ENCODE measurements around the gene TJP1. TPM values are rescaled to one million over a fixed set of nuclear protein-coding genes. Genes with fewer than 3 reads are reported as not detected.

TJP1 gene
- total and polyA plus RNA-seq, 2 of the 8 experiments (the other 6 are each of a cell fraction or from before 2014, with no cell fraction given) = 46.3 to 138 TPM

DNA sequence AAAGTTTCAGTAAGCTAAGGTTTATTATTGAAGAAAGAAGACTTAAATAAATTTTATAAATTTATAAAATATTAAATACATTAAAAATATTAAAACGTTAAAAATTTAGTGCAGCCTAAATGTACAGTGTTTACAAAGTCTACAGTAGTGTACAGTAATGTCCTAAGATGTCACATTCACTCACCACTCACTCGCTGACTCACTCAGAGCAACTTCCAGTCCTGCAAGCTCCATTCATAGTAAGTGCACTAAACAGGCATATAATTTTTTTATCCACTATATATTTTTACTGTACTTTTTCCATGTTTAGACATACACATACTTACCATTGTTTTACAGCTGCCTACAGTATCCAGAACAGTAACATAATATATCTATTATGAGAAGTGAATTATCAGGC lies 51.5 kb downstream of the TJP1 start:
- H3K4me3 ChIP-seq (ENCODE audit: extremely low read depth in 1 of 4, insufficient read depth in 2 of 4, low read depth in 3 of 4, low read length in 4 of 4) = no peak overlapping the region
- H2AFZ ChIP-seq (ENCODE audit: low read length) = no peak overlapping the region
- H2BK5ac ChIP-seq (ENCODE audit: low read depth, low read length) = no peak overlapping the region
- no peaks in the 10 kb centered on the region for H3K23me2 ChIP-seq (ENCODE audit: low read depth, low read length)
- no peak overlapping the region for H4K8ac ChIP-seq (ENCODE audit: extremely low read depth, insufficient read depth, low read length)
- no peak overlapping the region for H2BK12ac ChIP-seq (ENCODE audit: low read depth, low read length)
- peaks cover 3% of the 10 kb centered on the region; the same call in 1 of the 2 replicates for H3K79me1 ChIP-seq (ENCODE audit: low read depth, low read length)
- no peak overlapping the region for H3K18ac ChIP-seq (ENCODE audit: extremely low read depth, low read length)
- peaks cover 0 to 6% (median 3%) of the 10 kb centered on the region in 4 experiments; a peak in 3 of 7 replicates for H3K4me1 ChIP-seq (replicated peaks in 1 of 4; ENCODE audit: control insufficient read depth in 3 of 4, insufficient read depth in 4 of 4, low read length in 3 of 4)
- H3K9ac ChIP-seq (replicated peaks in 1 of 4; ENCODE audit: extremely low read depth in 1 of 4, low read depth in 3 of 4, low read length in 3 of 4) = no peak overlapping the region
- H2BK20ac ChIP-seq (ENCODE audit: low read length) = no peak overlapping the region
- H4K5ac ChIP-seq (ENCODE audit: insufficient read length, low read depth, low read length) = no peak overlapping the region
- peaks cover 5 to 6% of the 10 kb centered on the region in 2 experiments for H4K20me1 ChIP-seq (replicated peaks in 1 of 2; ENCODE audit: control insufficient read depth in 1 of 2, insufficient read depth in 2 of 2, low read length in 2 of 2)
- peaks cover 0 to 30% of the 10 kb centered on the region in 2 experiments; a peak in 3 of 4 replicates for H3K79me2 ChIP-seq (ENCODE audit: control insufficient read depth in 1 of 2, insufficient read depth in 2 of 2, low read length in 2 of 2)
- FAIRE-seq = no peak
- ChIA-PET CTCF (ENCODE audit: partially characterized antibody) (interaction anchor here (0.6 to 0.9 kb wide), 4 partner anchors 18 to 1490 kb away, joined by 3 read pairs; no protein-coding TSS in a partner anchor), POLR2A (ENCODE audit: partially characterized antibody) (no interaction called here)
- no peak overlapping the region for H3K23ac ChIP-seq (ENCODE audit: insufficient read length)
- 92% methylated on average over 2 of the region's 2 CpGs; no CpG with 5 or more reads in 1 of the 2 experiments for WGBS, 2 experiments (ENCODE audit: extremely low coverage in 1 of 2, insufficient coverage in 1 of 2, insufficient read length in 1 of 2, insufficient replicate concordance in 2 of 2, low coverage in 1 of 2, low lambda C conversion rate in 2 of 2, missing lambda C conversion rate in 1 of 2)
- H3K4ac ChIP-seq (replicated peaks; ENCODE audit: insufficient read length, low read depth, low read length) = no peak overlapping the region
- H4K91ac ChIP-seq (replicated peaks; ENCODE audit: insufficient read length, low read length) = no peak overlapping the region
- H2AK5ac ChIP-seq (ENCODE audit: low read depth, low read length) = no peak overlapping the region
- peaks cover 0 to 36% (median 8%) of the 10 kb centered on the region in 4 experiments; a peak in 5 of 8 replicates for H3K36me3 ChIP-seq (ENCODE audit: control insufficient read depth in 2 of 4, insufficient read depth in 4 of 4, low read length in 3 of 4)
- H3K27me3 ChIP-seq (replicated peaks in 1 of 4; ENCODE audit: control insufficient read depth in 3 of 4, extremely low read depth in 1 of 4, insufficient read depth in 3 of 4, low read length in 3 of 4) = no peaks in the 10 kb centered on the region
- TF ChIP-seq SIN3A (conservative IDR thresholded peaks at IDR 0.05 in 1 of 2, IDR thresholded peaks at IDR 0.05 in 1 of 2; ENCODE audit: low read depth in 1 of 2, low read length in 2 of 2) (no peak), RNF2 (IDR thresholded peaks at IDR 0.05; ENCODE audit: borderline replicate concordance, low read depth, low read length, missing control alignments, poor library complexity, severe bottlenecking) (no peak), EZH2 (IDR thresholded peaks at IDR 0.05; ENCODE audit: low read depth, low read length, severe bottlenecking) (no peak), HDAC6 (IDR thresholded peaks at IDR 0.05; ENCODE audit: low read depth, low read length) (no peak), KDM1A (IDR thresholded peaks at IDR 0.05; ENCODE audit: borderline replicate concordance, low read length) (no peak), CTCF (IDR thresholded peaks at IDR 0.05; ENCODE audit: control extremely low read depth in 1 of 3, insufficient read depth in 1 of 3, low read depth in 1 of 3, low read length in 3 of 3) (no peak), SUZ12 (IDR thresholded peaks at IDR 0.05; ENCODE audit: low read length) (no peak), FOSL1 (IDR thresholded peaks at IDR 0.05; ENCODE audit: insufficient read depth, low read depth, low read length) (no peak)
- TF ChIP-seq, protein P1, sequence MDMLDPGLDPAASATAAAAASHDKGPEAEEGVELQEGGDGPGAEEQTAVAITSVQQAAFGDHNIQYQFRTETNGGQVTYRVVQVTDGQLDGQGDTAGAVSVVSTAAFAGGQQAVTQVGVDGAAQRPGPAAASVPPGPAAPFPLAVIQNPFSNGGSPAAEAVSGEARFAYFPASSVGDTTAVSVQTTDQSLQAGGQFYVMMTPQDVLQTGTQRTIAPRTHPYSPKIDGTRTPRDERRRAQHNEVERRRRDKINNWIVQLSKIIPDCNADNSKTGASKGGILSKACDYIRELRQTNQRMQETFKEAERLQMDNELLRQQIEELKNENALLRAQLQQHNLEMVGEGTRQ (IDR thresholded peaks at IDR 0.05; ENCODE audit: low read length) = no peak
- no peak overlapping the region for H3K14ac ChIP-seq (ENCODE audit: insufficient read length)
- H3K9me3 ChIP-seq (ENCODE audit: insufficient read depth in 2 of 2, low read depth in 1 of 2, low read length in 1 of 2) = no peaks in the 10 kb centered on the region
- H2BK15ac ChIP-seq (ENCODE audit: low read length) = no peak overlapping the region
- no peak overlapping the region for H3K56ac ChIP-seq (replicated peaks; ENCODE audit: insufficient read length, low read depth, low read length)
- H3K4me2 ChIP-seq (ENCODE audit: insufficient read depth in 1 of 2, low read depth in 2 of 2, low read length in 2 of 2) = no peak overlapping the region
- DNase-seq (ENCODE audit: low read depth in 1 of 2, low spot score in 2 of 2) = no peak
- no peak overlapping the region for H2BK120ac ChIP-seq (replicated peaks; ENCODE audit: low read depth, low read length)
- H3K27ac ChIP-seq (ENCODE audit: low read depth, low read length) = no peak overlapping the region
